ENCODE measurements around the gene RBP3.

The RBP3 gene

GRCh38 chr10:47350671-47351640 lies 2.8 kb downstream of the RBP3 start:
- Histone ChIP-seq H4K20me1 (ENCODE audit: control insufficient read depth, insufficient read depth, low read depth, low read length) (no peaks in the 10 kb centered on the region), H3K4me1 (ENCODE audit: control insufficient read depth, low read length) (no peaks in the 10 kb centered on the region), H3K4me3 (ENCODE audit: low read length) (no peak overlapping the region), H3K79me2 (ENCODE audit: control insufficient read depth, low read length) (no peaks in the 10 kb centered on the region), H3K9me2 (replicated peaks; ENCODE audit: control insufficient read depth, low read length) (no peaks in the 10 kb centered on the region), H3K9me3 (ENCODE audit: control insufficient read depth, insufficient read depth, low read length) (no peaks in the 10 kb centered on the region), H3K27ac (ENCODE audit: low read depth, low read length) (no peak overlapping the region), H3K4me2 (ENCODE audit: low read length) (no peak overlapping the region), H3K36me3 (ENCODE audit: control insufficient read depth, low read length) (no peaks in the 10 kb centered on the region), H3K27me3 (ENCODE audit: control insufficient read depth, low read length) (no peaks in the 10 kb centered on the region), H3F3A (ENCODE audit: control insufficient read depth, insufficient read depth) (no peaks in the 10 kb centered on the region)
- TF ChIP-seq CTCF (IDR thresholded peaks at IDR 0.05; ENCODE audit: low read depth, low read length, poor library complexity, severe bottlenecking) (no peak), EZH2phosphoT487 (IDR thresholded peaks at IDR 0.05; ENCODE audit: borderline replicate concordance, low read length) (no peak)

- Histone ChIP-seq H3K4me1 (ENCODE audit: control insufficient read depth, low read length) (no peaks in the 10 kb centered on the region), H4K20me1 (ENCODE audit: control insufficient read depth, insufficient read depth, low read depth, low read length) (no peaks in the 10 kb centered on the region), H3K27ac (ENCODE audit: low read depth, low read length) (no peak overlapping the region), H3K4me3 (ENCODE audit: low read length) (no peak overlapping the region), H3K36me3 (ENCODE audit: control insufficient read depth, low read length) (no peaks in the 10 kb centered on the region), H3F3A (ENCODE audit: control insufficient read depth, insufficient read depth) (no peaks in the 10 kb centered on the region), H3K9me2 (replicated peaks; ENCODE audit: control insufficient read depth, low read length) (no peaks in the 10 kb centered on the region), H3K79me2 (ENCODE audit: control insufficient read depth, low read length) (no peaks in the 10 kb centered on the region), H3K4me2 (ENCODE audit: low read length) (no peak overlapping the region), H3K9me3 (ENCODE audit: control insufficient read depth, insufficient read depth, low read length) (no peaks in the 10 kb centered on the region), H3K27me3 (ENCODE audit: control insufficient read depth, low read length) (no peaks in the 10 kb centered on the region)
- TF ChIP-seq EZH2phosphoT487 (IDR thresholded peaks at IDR 0.05; ENCODE audit: borderline replicate concordance, low read length) = no peak
- no peak for TF ChIP-seq CTCF (IDR thresholded peaks at IDR 0.05; ENCODE audit: low read depth, low read length, poor library complexity, severe bottlenecking)
Measured at GRCh38 chr10:47351899-47352815, 4.0 kb downstream of the RBP3 start.

- H4K20me1 ChIP-seq (ENCODE audit: control insufficient read depth, insufficient read depth, low read depth, low read length) = no peaks in the 10 kb centered on the region
- H3K27me3 ChIP-seq (ENCODE audit: control insufficient read depth, low read length) = no peaks in the 10 kb centered on the region
- no peak overlapping the region for H3K4me3 ChIP-seq (ENCODE audit: low read length)
- H3K4me2 ChIP-seq (ENCODE audit: low read length) = no peak overlapping the region
- H3K9me2 ChIP-seq (replicated peaks; ENCODE audit: control insufficient read depth, low read length) = no peaks in the 10 kb centered on the region
- H3K27ac ChIP-seq (ENCODE audit: low read depth, low read length) = no peak overlapping the region
- H3K4me1 ChIP-seq (ENCODE audit: control insufficient read depth, low read length) = no peaks in the 10 kb centered on the region
- H3K9me3 ChIP-seq (ENCODE audit: control insufficient read depth, insufficient read depth, low read length) = no peaks in the 10 kb centered on the region
- H3K79me2 ChIP-seq (ENCODE audit: control insufficient read depth, low read length) = no peaks in the 10 kb centered on the region
- TF ChIP-seq EZH2phosphoT487 (IDR thresholded peaks at IDR 0.05; ENCODE audit: borderline replicate concordance, low read length) (no peak), CTCF (IDR thresholded peaks at IDR 0.05; ENCODE audit: low read depth, low read length, poor library complexity, severe bottlenecking) (no peak)
- no peaks in the 10 kb centered on the region for H3F3A ChIP-seq (ENCODE audit: control insufficient read depth, insufficient read depth)
- H3K36me3 ChIP-seq (ENCODE audit: control insufficient read depth, low read length) = no peaks in the 10 kb centered on the region
Measured at GRCh38 chr10:47353351-47353750, 5.2 kb downstream of the RBP3 start.

Data from DOHH2 (cell line).